ENCODE results near the gene TTLL12. TPM values are rescaled to one million over a fixed set of nuclear protein-coding genes. Genes with fewer than 3 reads are reported as not detected.

TTLL12 gene
- total RNA-seq, 2 experiments from 2014 or later = 115 to 118 TPM

DNA sequence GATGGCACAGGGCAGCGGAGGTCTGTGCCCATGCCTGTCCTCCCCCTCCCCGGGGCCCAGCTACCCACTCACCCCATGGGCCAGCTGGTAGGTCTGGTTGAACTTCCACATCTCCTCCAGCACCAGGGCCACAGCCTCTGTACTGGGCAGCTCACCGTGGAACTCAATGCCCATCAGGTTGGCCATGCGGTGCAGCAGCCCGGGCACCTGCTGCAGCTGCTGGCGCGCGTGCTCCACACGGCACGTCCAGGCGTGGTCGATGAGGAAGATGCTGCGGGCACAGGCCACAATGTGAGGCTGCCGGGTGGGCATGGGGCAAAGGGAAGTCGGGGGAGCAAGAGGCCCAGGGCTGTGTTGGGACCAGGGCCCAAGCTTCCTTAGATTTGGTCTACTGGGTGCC, 6.3 kb downstream of the TTLL12 start:
- CTCF ChIA-PET = interaction anchor here (0.6 kb wide), 1 partner anchor 19 kb away, joined by 3 read pairs; no protein-coding TSS in a partner anchor

DNA sequence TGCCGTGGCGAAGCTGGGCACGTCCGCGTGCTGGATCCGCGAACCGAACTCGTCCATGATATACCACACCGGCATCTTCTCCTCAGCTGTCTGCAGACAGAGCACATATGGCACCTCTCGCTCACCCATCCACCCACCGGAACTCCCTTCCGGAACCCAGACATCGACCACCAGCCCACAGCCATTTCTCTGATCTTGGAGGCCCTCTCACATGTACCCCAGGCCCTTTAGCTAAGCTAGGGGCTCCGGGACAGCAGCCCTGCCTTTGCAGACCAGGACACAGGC, 7.1 kb downstream of the TTLL12 start:
- CTCF ChIA-PET = no interaction called here
- POLR2A ChIA-PET = no interaction called here

More for the DNA sequence above, 6.3 kb downstream of the TTLL12 start:
- POLR2A ChIA-PET = no interaction called here

DNA sequence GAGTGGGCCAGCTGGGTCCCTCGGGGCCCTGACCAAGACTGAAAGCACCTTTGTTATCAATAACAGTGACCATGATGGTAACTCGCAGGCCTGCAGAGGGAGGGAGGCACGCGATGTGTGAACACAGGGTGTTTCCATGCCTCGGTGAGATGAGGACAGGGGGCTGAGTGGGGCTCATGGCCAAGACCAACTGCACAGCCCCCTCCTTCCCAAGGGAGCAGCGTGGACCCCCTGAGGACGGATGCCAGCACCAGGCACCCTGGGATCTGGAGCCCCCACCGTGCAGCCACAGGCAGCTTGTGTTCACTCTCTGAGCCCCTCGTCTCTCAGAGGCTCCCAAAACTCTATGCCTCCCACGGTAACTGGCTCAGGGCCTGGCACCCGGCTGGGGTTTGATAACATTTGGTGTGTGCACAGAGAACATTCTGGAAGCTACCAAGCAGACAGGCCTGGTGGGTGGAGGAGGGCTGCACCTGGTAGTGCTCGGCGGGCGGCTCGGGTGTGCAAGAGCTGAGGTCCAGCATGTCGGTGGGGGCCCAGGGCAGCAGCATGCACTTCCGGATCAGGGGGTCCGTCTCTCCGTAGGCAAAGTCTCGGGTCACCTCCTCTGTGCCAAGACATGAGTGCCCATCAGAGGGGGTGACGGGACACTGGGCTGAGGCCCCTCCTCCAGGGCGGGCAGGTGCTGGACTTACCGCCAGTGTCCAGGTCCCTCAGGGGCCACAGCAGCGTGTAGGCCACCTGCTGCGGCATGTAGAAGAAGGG, 7.6 kb downstream of the TTLL12 start:
- ChIA-PET POLR2A (no interaction called here), CTCF (no interaction called here)

DNA sequence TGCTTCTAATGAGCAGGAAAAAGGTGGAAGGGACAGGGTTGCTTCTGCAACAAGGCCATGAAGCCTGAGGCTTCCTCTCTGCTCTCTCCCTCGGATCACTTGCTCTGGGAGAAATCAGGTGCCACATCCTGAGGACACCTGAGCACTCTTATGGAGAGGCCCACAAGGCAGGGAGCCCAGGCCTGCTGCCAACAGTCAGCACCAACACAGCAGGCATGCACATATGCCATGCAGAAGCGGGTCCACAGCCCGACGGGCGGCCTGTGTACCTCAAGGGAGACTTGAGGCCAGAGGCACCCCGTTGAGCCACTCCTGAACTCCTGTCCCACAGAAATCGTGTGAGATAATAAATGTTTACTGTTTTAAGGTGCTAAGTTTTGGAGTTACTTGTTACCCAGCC, 9.5 kb downstream of the TTLL12 start:
- CTCF ChIA-PET = no interaction called here
- POLR2A ChIA-PET = no interaction called here

DNA sequence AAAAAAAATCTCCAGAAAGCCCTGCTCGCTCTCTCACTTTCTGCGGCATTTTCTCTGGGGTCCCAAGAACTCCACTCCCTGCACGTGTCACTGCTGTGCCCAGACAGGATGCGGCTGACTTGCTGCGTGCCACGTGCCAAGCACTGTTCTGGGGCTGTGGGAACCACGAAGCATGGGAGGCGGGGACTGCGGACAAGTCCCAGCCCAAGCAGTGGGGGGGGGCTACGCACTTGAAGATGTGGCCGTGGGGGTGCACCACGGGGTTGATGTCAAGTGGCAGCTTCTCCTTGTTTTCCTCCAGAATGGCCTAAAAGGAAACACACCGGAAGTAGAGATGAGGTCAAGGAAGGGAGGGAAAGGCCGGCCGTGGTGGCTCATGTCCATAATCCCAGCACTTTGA, 10.8 kb downstream of the TTLL12 start:
- CTCF ChIA-PET = interaction anchor here (0.7 kb wide), 2 partner anchors 24 to 258 kb away, joined by 4 to 5 read pairs; no protein-coding TSS in a partner anchor
- POLR2A ChIA-PET = no interaction called here

DNA sequence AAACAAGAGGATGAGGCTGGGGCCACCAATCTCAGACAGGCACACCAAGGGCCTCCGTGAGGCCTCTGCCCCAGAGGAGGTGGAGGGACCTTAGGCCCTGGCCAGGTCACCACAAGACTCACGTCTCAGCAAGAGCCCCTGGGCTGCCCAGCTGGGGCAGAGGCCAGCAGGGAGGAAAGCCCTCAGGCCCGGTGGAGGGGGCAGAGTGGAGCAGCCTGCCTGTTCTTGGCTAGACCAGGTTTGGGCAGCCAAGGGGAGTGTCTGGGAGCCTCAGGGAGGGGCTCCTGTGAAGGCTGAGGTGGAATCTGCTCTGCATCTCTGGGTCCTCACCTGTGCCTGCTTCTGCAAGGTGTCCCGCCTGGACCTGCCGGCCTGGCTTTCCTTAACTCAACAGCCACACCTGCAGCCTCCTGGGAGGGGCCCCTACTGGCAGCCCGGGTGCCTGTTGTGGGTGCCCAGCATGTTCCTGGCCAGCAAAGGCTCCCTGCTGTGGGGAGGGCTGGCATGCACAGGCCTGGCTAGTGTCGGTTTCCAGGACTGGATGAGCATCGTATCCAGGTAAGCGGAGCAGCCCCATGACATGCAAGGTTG, 11.9 kb downstream of the TTLL12 start:
- ChIA-PET CTCF (no interaction called here), POLR2A (no interaction called here)

DNA sequence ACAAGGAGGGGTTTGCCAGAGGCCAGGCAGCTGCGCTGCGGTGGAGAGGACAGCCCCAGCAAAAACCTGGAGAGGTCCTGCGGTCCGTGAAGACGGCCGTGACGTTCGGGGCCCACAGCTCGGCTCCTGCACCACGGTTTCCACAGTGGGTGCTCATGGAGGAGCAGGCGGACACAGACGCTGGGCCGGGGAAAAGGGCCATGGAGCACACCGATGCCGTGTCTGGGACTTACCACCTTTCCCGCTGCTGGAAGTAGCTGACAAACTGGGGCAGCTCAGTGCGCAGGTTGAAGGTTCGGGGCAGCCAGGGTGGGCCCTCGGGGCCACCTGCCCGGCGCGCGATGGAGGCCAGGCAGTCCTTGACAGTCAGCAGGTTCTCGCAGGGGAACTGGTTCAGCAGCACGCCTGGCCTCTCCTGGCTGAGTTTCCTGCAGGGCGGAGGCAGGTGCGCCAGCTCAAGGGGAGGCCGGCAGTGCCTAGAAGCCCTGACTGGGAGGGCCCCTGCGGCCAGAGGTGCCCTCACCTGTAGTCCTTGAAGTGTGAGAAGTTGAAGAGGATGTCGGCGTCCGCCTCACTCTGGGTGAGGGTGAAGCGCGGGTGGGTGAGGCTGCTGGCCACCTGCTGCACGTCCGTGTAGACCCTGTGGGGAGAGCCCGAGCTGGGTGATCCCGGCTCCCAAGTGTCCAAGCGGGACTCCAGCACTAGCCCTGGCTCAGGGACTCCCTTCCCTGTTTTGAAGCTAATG, 12.8 kb downstream of the TTLL12 start:
- CTCF ChIA-PET = no interaction called here

DNA sequence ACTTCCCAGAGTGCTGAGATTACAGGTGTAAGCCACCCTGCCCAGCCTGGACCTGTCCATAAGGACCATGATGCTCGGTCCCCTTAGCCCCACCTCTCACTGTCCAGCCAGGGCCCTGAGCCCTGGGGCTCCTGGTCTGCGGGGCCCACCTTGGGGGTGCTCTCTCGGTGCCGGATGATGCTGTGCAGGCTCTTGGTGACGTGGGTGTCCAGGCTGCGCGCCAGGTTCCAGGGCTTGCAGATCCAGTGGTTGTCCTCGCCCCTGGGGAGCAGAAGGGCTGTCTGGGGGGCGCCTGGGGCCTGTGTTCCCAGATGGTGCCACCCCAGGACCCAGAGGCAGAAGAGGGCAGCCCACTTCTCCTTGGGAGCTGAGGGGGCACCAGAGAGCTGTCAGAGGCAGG, 13.4 kb downstream of the TTLL12 start:
- ChIA-PET POLR2A (no interaction called here), CTCF (no interaction called here)

More for the DNA sequence above, 12.8 kb downstream of the TTLL12 start:
- POLR2A ChIA-PET = interaction anchor here (0.6 kb wide), 1 partner anchor 13 kb away, joined by 4 read pairs; the partner anchor contains the start of gene TTLL12

DNA sequence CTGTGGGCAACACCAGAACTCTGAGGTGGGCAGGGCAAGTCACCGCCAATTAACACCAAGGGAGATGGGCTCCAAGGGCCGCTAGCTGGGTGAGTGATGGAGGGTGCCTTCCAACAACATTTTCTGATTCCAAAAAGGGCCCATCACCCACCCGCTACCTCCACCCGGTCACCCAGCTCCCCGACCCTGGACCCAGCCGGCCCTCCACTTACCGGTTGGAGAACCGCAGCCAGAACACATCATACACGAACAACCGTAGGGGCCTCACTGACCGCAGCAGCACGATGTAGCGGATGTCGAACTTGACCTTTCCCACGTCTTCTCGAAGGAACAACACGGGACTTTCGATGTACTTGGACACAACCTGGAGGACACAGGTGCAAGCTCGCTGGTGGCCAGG, 14.7 kb downstream of the TTLL12 start:
- ChIA-PET POLR2A (no interaction called here), CTCF (no interaction called here)

DNA sequence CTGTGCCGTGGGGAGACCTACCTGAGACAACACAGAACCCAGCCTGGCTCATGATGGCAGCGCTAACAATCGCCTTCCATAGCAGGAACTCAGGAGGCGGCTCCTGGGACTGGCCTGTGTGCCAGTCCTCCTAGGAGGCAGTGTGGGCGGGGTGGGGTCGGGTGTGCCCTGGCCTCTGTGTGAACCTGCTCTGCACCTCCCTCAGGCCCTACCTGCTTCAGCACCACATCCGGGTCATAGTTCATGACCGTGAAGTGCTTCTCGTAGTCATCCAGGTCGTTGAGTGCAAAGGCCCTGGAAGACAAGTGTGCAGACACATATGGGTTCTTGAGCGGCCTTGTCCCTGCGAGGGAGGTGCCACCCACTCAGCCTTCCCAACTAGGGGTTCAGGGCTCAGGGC, 15.3 kb downstream of the TTLL12 start:
- ChIA-PET POLR2A (no interaction called here), CTCF (no interaction called here)

DNA sequence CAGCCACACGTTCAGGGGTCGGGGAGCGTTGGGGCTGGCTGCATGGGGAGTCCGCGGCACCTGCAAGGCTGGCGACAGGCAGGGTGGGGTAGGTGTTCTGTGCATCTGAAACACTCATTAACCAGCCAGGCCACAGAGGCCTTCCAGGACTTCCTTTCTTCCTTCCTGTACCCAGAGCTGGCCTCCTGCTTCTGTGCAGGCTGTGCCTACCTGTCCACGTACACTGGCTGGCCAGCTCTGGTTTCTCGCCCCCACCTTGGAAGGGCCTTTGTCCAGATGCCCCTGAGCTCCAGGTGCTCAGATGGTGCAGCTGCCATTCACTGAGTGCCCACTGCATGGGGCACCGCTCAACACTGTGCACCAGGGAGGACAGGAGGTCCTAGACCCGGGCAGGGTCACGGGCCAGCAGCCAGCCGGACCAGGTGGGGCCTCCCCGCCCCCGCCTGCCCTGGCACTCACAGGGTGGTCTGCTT, 15.9 kb downstream of the TTLL12 start:
- ChIA-PET POLR2A (no interaction called here), CTCF (no interaction called here)

DNA sequence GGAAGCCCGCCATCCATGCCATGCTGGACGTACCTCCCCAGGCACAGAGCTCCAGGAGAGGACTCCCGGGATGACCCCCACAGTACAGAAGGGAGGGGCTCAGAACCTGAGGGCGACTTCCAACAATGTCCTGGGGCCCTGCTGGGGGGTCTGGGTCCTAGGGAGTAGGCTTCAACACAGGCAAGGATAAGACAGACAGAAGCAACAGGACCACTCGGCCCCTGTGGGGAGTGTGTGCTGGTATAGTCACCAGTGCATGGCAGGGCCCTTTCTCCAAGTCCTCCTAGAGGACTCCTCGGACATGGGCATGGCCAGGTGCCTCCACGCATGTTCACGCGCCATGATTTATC, 16.8 kb downstream of the TTLL12 start:
- CTCF ChIA-PET = no interaction called here
- POLR2A ChIA-PET = no interaction called here

DNA sequence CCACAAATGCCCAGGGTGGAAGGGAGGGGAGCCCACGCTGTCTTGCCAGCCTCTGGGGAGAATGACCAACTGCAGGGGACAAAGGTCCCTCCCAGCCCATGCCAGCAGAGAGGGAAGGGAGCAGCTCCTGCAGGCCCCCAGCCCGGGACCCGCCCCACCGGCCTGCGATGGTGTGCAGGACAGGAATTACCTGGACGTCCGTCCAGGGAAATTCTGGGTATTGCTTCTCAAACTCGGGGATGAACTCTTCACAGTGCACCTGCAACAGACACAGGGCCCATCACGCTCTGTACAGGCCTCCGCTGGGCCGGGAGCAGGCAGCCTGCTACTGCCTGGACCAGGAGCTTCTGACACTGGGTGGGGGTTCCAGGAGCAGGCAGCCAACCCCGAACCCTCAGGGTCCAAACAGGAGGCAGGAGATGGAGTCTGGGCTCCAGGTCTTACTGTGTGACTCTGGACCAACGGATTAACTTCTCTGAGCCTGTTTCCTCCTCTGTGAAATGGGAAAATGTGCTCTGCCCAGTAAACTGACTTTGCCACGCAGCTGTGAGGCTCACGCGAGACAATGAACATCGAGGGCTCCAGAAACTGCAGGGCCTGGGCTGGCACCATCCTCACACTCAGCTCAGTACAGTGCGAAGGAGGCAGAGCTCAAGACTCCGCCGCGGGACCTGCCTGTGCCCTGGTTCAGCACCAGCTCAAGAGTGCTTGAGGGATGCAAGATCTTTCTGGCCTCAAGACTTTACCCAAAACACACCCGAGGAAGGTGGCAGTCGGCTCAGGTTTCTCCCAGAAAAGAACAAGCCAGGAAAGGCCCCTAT, 17.4 kb downstream of the TTLL12 start:
- ChIA-PET CTCF (no interaction called here), POLR2A (no interaction called here)

DNA sequence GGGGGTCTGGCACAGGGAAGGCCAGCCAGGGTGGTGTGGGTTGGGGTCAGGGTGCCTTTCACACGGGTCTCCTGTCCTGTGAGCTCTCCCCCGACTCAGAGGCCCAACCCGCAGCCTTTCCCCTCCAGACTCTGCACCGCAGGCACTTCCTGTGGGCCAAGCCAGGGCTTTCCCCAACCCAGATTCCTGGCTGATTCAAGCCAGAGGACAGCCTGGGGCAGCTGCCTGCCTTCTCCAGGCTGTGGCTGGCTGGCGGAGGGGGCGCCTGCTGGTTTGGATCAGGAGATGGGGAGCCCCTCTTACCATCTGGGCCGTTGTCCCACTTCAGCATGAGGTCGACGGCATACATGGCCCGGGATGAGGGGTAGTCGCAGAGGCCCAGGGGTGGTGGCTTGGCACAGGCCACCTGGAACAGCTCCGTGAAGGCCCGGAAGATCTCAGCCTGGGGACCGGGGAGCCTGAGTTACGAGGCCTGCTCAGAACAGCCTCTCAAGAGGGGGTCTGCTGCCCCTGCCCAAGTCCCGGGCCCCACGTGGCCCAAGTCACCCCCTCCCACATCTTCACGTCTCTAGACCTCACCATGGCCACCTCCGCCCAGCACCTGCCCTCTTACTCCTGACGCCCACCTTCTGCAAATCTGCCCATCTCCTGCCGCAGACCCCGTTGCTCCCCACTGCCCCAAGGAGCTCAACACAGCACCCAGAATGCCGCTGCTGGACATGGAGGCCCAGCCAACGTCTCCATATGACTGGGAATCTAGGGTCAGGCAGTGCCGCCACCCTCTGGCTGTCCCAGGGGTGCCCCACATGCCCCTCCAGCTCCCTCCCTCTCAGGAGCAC, 18.2 kb downstream of the TTLL12 start:
- ChIA-PET CTCF (no interaction called here), POLR2A (interaction anchor here (0.5 to 0.6 kb wide), 2 partner anchors 23 to 81 kb away, joined by 3 read pairs; no protein-coding TSS in a partner anchor)

DNA sequence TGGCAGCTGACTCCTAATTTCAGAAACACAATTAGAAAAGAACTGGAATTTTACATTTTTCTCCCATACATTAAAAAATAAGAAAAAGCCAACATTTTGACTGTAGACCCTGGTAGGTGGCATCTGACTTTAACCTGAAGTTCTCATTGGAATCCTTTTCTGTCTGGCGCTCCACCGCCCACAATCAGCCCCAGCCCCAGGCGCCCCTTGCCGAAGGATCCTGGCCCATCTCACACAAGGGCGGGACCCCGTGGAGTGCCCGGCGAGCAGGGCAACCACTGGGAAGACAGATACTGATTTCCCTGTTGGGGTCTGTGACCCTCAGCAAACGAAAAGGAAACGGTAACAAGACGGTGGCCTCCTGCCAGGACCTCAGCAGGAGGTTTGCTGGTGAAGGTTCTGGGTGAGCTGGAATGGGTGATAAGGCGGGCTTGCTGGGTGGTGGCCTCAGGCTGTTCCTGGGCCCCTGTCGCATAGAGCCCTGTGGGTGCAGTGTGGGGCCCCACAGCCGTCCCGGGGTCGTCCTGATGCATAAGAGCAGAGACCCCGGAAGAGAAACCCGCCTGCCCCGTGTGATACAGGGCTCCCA, 19.8 kb downstream of the TTLL12 start:
- ChIA-PET POLR2A (no interaction called here), CTCF (no interaction called here)

DNA sequence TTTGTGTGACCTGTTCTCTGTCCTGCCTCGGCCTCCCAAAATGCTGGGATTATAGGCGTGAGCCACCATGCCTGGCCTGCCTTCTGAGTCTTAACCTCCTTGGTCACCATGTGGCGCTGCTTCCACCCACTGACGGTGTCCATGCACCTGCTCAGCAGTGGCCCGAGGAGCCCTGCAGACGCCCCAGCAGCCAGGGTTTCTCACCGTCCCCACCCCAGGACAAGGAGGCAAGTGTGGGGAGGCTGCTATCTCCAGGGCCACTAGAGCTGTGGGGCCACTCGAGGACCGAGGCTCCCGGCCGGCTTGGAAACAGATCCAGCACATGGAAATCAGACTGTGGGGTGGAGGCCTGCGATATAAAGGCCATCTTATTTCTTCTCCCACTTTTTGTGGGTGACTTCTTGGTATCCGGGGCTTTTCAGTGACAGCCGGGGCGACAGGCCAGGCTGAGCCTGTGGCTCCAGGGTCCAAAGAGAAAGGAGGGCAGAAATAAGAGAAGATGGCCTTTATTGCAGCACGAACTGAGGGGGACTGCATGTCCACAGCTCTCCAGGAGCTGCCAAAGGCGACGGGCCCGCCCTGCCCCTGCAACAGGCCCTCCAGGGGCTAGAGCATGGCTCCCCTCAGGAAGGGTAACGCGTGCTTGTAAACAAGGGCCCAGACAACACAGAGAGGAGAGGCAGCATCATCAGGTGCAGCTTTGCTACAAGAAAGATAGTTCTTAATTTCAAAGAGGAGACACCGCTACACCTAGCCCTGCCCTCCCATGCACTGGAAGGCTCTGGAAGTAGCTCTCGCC, 20.6 kb downstream of the TTLL12 start:
- ChIA-PET CTCF (no interaction called here), POLR2A (no interaction called here)

DNA sequence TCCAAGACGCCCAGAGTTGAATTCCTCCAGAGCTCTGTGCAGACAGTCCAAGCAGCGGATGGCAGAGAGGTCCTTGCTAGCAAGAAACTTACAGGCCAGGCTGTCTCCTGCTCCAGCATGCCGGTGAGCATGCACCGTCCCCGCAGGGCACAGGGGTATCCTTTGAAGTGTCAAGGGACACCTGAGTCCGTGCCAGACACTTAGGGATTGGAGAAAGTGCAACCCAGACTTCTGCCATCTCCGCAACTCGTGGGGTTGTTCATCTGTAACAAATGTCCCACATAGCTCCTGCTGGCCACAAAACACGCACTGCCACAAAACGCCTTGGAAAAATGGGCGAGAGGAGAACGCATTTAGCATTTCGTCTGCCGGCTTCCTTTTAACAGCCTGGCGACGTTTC, 22.3 kb downstream of the TTLL12 start:
- POLR2A ChIA-PET = no interaction called here
- CTCF ChIA-PET = interaction anchor here (0.6 kb wide), 1 partner anchor 55 kb away, joined by 3 read pairs; no protein-coding TSS in a partner anchor

DNA sequence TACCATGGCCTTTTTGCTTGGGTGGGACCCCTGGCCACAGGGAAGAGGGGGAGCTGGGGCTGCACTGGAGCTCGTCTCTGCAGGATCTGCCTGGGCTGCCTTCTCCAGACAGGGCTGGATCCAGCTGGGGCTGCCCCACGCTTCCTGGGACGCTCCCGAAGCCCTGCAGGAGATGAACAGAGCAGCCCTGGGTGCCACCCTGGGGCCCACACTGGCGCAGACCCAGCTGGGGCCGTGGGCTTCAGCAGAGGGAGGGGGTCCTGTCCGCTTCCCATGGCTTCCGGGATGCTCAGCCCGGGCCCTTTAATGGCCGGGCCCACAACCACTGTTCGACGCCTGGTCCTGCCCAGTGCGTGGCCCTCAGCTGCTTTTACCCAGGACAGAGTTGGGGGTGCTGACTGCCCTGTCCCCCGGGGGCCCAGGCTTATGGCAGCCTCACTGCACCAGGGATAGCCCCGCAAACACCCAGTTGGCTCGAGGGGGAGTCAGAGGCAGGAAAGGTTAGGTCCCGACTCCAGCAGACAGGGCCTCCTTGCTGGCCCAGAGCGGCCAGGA, 23.6 kb downstream of the TTLL12 start:
- CTCF ChIA-PET = interaction anchor here (0.6 kb wide), 1 partner anchor 20 kb away, joined by 3 read pairs; the partner anchor contains the start of gene MCAT
- POLR2A ChIA-PET = interaction anchor here (0.5 to 0.7 kb wide), 2 partner anchors 129 to 1438 kb away, joined by 4 to 5 read pairs; no protein-coding TSS in a partner anchor
